KMS-11 (cell line): ENCODE measurements around the gene RADIL.
"Not testable (repeated sequence)": the region's sequence is repeated elsewhere in the genome, so short reads cannot be mapped to it uniquely, and the experiment has no call there.

Source experiments
- H2AFZ ChIP-seq: fragments of 200-600 bp; sonication (generic); 2 replicates; pipeline ENCODE4 v1.6.1; 2016; ENCODE audit warnings: antibody characterized with exemption, mixed run types, low read depth
- H3K27ac ChIP-seq: fragments of 200-600 bp; sonication (generic); 2 replicates; pipeline ENCODE4 v1.6.1; 2016; ENCODE audit warnings: mild to moderate bottlenecking, mixed run types
- H3K27me3 ChIP-seq: fragments of 200-600 bp; sonication (generic); 2 replicates; pipeline ENCODE4 v1.6.1; 2017; ENCODE audit warnings: mild to moderate bottlenecking, low read depth, mixed run types, moderate library complexity; ENCODE audit not compliant: insufficient read depth
- H3K36me3 ChIP-seq: fragments of 200-600 bp; sonication (generic); 2 replicates; pipeline ENCODE4 v1.6.1; 2017; ENCODE audit warnings: mild to moderate bottlenecking, mixed run types; ENCODE audit not compliant: insufficient read depth
- H3K4me1 ChIP-seq: fragments of 200-600 bp; sonication (generic); 2 replicates; pipeline ENCODE4 v1.6.1; 2016; ENCODE audit warnings: mild to moderate bottlenecking, low read depth, mixed run types; ENCODE audit not compliant: poor library complexity, severe bottlenecking
- H3K4me2 ChIP-seq: fragments of 200-600 bp; sonication (generic); 2 replicates; pipeline ENCODE4 v1.7.0; 2016; ENCODE audit warnings: mild to moderate bottlenecking, mixed run types
- H3K4me3 ChIP-seq: fragments of 200-600 bp; sonication (generic); IDR thresholded peaks from 2 replicates; pipeline ENCODE4 v1.6.1; 2017; ENCODE audit warnings: low read depth, low read length, mixed read lengths; ENCODE audit not compliant: insufficient read depth
- H3K79me2 ChIP-seq: fragments of 200-600 bp; sonication (generic); 2 replicates; pipeline ENCODE4 v1.6.1; 2016; ENCODE audit warnings: low read depth, mixed run types; ENCODE audit not compliant: insufficient read depth
- H3K9ac ChIP-seq: fragments of 200-600 bp; sonication (generic); 2 replicates; pipeline ENCODE4 v1.6.1; 2016; ENCODE audit warnings: mild to moderate bottlenecking, mixed run types
- H4K20me1 ChIP-seq: fragments of 200-600 bp; sonication (generic); 2 replicates; pipeline ENCODE4 v1.6.1; 2016; ENCODE audit warnings: mild to moderate bottlenecking, mixed run types; ENCODE audit not compliant: insufficient read depth
- TF ChIP-seq, protein P1 (sequence below): fragments of 200-600 bp; sonication (generic); conservative IDR thresholded peaks from 2 replicates; pipeline ENCODE4 v1.6.1; 2017; ENCODE audit warnings: low read depth, mild to moderate bottlenecking, antibody characterized with exemption, low read length, moderate library complexity, mixed read lengths

RADIL gene

DNA sequence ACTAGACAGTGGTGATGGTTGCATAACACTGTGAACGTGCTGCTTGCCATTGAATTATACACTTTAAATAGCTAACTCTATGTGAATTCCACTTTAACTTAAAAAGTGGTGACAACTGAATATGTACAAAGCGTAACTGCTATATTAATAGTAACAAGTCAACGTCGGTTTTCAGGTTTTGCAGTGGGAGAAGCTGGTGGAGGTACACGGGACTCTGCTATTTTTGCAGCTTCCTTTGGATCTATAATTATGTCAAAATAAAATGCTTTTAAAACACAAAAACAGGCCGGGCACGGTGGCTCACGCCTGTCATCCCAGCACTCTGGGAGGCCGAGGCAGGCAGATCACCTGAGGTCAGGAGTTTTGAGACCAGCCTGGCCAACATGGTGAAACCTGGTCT is 87.1 kb downstream of the RADIL start:
- no peak overlapping the region for H3K9ac ChIP-seq
- H3K27me3 ChIP-seq = no peaks in the 10 kb centered on the region
- TF ChIP-seq, protein P1, sequence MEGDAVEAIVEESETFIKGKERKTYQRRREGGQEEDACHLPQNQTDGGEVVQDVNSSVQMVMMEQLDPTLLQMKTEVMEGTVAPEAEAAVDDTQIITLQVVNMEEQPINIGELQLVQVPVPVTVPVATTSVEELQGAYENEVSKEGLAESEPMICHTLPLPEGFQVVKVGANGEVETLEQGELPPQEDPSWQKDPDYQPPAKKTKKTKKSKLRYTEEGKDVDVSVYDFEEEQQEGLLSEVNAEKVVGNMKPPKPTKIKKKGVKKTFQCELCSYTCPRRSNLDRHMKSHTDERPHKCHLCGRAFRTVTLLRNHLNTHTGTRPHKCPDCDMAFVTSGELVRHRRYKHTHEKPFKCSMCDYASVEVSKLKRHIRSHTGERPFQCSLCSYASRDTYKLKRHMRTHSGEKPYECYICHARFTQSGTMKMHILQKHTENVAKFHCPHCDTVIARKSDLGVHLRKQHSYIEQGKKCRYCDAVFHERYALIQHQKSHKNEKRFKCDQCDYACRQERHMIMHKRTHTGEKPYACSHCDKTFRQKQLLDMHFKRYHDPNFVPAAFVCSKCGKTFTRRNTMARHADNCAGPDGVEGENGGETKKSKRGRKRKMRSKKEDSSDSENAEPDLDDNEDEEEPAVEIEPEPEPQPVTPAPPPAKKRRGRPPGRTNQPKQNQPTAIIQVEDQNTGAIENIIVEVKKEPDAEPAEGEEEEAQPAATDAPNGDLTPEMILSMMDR = no peak
- no peak overlapping the region for H3K4me3 ChIP-seq
- H2AFZ ChIP-seq = no peak overlapping the region
- no peaks in the 10 kb centered on the region for H4K20me1 ChIP-seq
- no peak overlapping the region for H3K27ac ChIP-seq
- H3K4me2 ChIP-seq = no peak overlapping the region
- no peaks in the 10 kb centered on the region for H3K79me2 ChIP-seq
- H3K4me1 ChIP-seq = no peaks in the 10 kb centered on the region
- no peaks in the 10 kb centered on the region for H3K36me3 ChIP-seq

DNA sequence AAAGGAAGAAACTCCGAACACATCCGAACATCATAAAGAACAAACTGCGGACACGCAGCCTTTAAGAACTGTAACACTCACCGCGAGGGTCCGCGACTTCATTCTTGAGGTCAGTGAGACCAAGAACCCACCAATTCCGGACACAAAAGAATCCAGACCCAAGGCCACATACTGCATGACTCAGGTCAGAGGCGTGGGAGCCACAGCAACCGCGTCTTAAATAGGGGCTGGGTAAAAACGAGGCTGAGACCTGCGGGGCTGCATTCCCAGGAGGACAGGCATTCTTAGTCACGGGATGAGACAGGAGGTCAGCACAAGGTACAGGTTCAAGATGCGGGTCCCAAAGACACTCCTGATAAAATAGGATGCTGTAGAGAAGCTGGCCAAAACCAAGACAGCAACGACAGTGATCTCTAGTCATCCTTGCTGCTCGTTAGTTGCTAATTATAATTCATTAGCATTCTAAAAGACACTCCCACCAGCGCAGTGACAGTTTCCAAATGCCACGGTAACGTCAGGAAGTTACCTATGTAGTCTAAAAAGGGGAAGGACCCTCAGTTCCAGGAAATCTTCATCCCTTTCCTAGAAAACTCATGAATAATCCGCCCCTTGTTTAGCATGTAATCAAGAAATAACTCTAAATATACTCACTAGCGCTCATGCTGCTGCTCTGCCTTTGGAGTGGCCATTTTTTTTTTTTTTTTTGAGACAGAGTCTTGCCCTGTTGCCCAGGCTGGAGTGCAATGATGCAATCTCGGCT is 88.7 kb downstream of the RADIL start:
- no peak overlapping the region for H3K27ac ChIP-seq
- no peak overlapping the region for H3K4me2 ChIP-seq
- H3K27me3 ChIP-seq = no peaks in the 10 kb centered on the region
- no peak overlapping the region for H3K4me3 ChIP-seq
- TF ChIP-seq, protein P1 = no peak
- H3K4me1 ChIP-seq = no peaks in the 10 kb centered on the region
- no peaks in the 10 kb centered on the region for H4K20me1 ChIP-seq
- no peaks in the 10 kb centered on the region for H3K79me2 ChIP-seq
- H3K36me3 ChIP-seq = no peaks in the 10 kb centered on the region
- H2AFZ ChIP-seq = no peak overlapping the region
- H3K9ac ChIP-seq = no peak overlapping the region

DNA sequence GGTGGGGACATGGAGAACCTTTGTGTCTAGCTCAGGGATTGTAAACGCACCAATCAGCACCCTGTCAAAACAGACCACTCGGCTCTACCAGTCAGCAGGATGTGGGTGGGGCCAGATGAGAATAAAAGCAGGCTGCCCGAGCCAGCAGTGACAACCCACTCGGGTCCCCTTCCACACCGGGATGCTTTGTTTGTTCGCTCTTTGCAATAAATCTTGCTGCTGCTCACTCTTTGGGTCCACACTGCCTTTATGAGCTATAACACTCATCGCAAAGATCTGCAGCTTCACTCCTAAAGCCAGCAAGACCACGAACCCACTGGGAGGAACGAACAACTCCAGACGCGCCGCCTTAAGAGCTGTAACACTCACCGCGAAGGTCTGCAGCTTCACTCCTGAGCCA is 89.3 kb downstream of the RADIL start:
- H4K20me1 ChIP-seq, H3K4me3 ChIP-seq, H3K4me2 ChIP-seq, H3K36me3 ChIP-seq, H3K79me2 ChIP-seq, H3K9ac ChIP-seq, H3K27me3 ChIP-seq, H3K27ac ChIP-seq, H3K4me1 ChIP-seq, H2AFZ ChIP-seq: not testable (repeated sequence)

DNA sequence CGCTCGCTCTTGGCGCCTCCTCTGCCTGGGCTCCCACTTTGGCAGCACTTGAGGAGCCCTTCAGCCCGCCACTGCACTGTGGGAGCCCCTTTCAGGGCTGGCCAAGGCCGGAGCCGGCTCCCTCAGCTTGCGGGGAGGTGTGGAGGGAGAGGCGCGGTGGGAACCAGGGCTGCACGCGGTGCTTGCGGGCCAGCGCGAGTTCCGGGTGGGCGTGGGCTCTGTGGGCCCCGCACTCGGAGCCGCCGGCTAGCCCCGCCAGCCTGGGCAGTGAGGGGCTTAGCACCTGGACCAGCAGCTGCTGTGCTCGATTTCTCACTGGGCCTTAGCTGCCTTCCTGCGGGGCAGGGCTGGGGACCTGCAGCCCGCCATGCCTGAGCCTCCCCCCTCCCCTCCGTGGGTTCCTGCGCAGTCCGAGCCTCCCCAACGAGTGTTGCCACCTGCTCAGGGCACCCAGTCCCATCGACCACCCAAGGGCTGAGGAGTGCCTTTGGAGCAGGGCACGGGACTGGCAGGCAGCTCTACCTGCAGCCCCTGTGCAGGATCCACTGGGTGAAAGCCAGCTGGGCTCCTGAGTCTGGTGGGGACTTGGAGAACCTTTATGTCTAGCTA is 90.0 kb downstream of the RADIL start:
- not testable (repeated sequence) for H3K79me2 ChIP-seq, H3K4me1 ChIP-seq, H4K20me1 ChIP-seq, H3K27me3 ChIP-seq, H3K36me3 ChIP-seq, H3K4me3 ChIP-seq, H3K9ac ChIP-seq, H3K27ac ChIP-seq
- Histone ChIP-seq H3K4me2 (peak overlapping the region; percentile 60), H2AFZ (0 out of 2 replicates have a peak overlapping the region, but pooled peaks have one; percentile 41)

DNA sequence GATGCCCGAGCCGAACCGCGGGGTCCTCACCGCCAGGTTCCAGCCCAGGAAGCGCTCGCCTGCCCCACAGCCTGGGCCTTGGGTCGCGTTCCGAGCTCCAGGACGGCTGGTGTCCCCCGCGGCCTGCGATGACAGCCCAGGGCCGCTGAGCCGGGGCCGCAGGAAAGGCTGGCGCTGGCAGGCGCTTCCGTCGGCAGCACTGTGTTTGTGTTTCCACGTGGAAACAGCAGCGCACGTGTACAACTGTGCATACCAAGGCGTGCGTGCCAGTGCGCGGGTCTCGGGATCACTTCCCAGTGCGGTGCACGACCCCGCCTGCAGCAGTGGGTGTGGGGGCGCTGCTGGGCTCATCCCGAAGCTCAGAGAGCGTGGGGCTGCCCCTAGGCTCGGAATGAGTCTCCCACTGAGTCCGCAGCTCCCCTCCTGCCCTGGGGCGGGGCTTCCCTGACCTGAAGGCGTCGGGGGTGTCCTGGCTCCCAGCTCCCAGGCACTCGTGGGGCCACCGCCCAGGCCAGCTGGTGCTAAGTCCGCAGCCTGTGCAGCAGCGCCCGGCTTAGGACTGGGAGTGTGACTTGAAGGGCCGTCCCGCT is 90.9 kb downstream of the RADIL start:
- H3K36me3 ChIP-seq = no peaks in the 10 kb centered on the region

More for the DNA sequence above, 90.9 kb downstream of the RADIL start:
- Histone ChIP-seq H3K27me3 (no peaks in the 10 kb centered on the region), H3K9ac (peak overlapping the region; percentile 74; the same call in 1 of the 2 replicates), H3K4me2 (peak overlapping the region; percentile 60), H3K4me1 (no peaks in the 10 kb centered on the region), H3K79me2 (no peaks in the 10 kb centered on the region), H4K20me1 (no peaks in the 10 kb centered on the region), H3K27ac (peak overlapping the region; percentile 65), H3K4me3 (no peak overlapping the region), H2AFZ (peak overlapping the region; percentile 41)
- TF ChIP-seq, protein P1 = no peak
